Measurements from ENCODE around the gene MARVELD2.
"Not testable (repeated sequence)": the region's sequence is repeated elsewhere in the genome, so short reads cannot be mapped to it uniquely, and the experiment has no call there.

MARVELD2 gene

DNA sequence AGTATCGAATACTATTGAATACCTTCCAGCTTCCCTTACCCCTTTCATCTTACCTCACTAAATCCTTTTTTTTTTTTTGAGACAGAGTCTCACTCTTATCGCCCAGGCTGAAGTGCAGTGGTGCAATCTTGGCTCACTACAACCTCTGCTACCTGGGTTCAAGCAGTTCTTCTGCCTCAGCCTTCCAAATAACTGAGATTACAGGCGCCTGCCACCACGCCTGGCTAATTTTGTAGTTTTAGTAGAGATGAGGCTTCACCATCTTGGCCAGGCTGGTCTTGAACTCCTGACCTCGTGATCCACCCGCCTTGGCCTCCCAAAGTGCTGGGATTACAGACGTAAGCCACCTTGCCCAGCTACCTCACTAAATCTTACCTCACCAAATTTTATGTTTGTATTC is 63.4 kb downstream of the MARVELD2 start:
- H3K9me3 ChIP-seq (ENCODE audit: control insufficient read depth, low read length); H3K36me3 ChIP-seq (ENCODE audit: control insufficient read depth, insufficient read depth, low read length, severe bottlenecking); H3K27me3 ChIP-seq (replicated peaks; ENCODE audit: control insufficient read depth, insufficient read depth, low read length): not testable (repeated sequence)

GRCh38 chr5:69484891-69485290 is 70.0 kb downstream of the MARVELD2 start:
- Histone ChIP-seq H3K4me1 (ENCODE audit: control insufficient read depth, insufficient read depth, low read length) (peaks cover 3% of the 10 kb centered on the region), H3K27me3 (replicated peaks; ENCODE audit: control insufficient read depth, insufficient read depth, low read length) (peaks cover 2% of the 10 kb centered on the region), H3K9me3 (ENCODE audit: control insufficient read depth, low read length) (no peaks in the 10 kb centered on the region), H3K9ac (ENCODE audit: low read length) (no peak overlapping the region), H3K4me3 (ENCODE audit: low read length) (no peak overlapping the region), H3K36me3 (ENCODE audit: control insufficient read depth, insufficient read depth, low read length, severe bottlenecking) (no peaks in the 10 kb centered on the region)
- peak; percentile 50 for DNase-seq (ENCODE audit: low read depth)

More for the DNA sequence above, 63.4 kb downstream of the MARVELD2 start:
- H3K9ac ChIP-seq (ENCODE audit: low read length); DNase-seq (ENCODE audit: low read depth); H3K4me1 ChIP-seq (ENCODE audit: control insufficient read depth, insufficient read depth, low read length); H3K4me3 ChIP-seq (ENCODE audit: low read length): not testable (repeated sequence)

GRCh38 chr5:69485471-69485870 is 70.6 kb downstream of the MARVELD2 start:
- peaks cover 2% of the 10 kb centered on the region for H3K27me3 ChIP-seq (replicated peaks; ENCODE audit: control insufficient read depth, insufficient read depth, low read length)
- no peak for DNase-seq (ENCODE audit: low read depth)
- H3K4me1 ChIP-seq (ENCODE audit: control insufficient read depth, insufficient read depth, low read length): peaks cover 3% of the 10 kb centered on the region
- H3K4me3 ChIP-seq (ENCODE audit: low read length): no peak overlapping the region
- H3K9ac ChIP-seq (ENCODE audit: low read length): no peak overlapping the region
- H3K36me3 ChIP-seq (ENCODE audit: control insufficient read depth, insufficient read depth, low read length, severe bottlenecking): no peaks in the 10 kb centered on the region
- no peaks in the 10 kb centered on the region for H3K9me3 ChIP-seq (ENCODE audit: control insufficient read depth, low read length)

DNA sequence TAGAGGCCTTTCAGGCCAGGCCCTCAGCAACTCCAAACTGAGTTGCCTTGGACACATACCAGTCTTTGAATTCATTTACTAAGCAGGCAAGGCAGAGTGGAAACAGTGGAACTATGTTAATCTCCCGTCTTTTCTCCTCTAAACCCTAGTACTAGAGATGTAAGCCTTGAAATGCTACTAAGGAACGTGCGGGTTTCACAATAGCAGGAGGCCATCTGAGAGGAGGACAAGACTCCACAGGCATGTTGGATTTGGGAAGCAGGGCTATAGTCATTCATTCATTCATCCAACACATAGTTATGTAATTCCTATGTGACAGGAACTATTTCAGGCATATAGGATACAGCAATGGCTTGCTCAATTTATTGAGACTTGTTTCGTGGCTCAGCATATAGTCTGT is 74.3 kb downstream of the MARVELD2 start:
- peaks cover 22% of the 10 kb centered on the region for H3K4me1 ChIP-seq (ENCODE audit: control insufficient read depth, insufficient read depth, low read length)
- H3K4me3 ChIP-seq (ENCODE audit: low read length): no peak overlapping the region
- H3K9ac ChIP-seq (ENCODE audit: low read length): no peak overlapping the region
- DNase-seq (ENCODE audit: low read depth): no peak
- peaks cover 8% of the 10 kb centered on the region for H3K27me3 ChIP-seq (replicated peaks; ENCODE audit: control insufficient read depth, insufficient read depth, low read length)
- H3K9me3 ChIP-seq (ENCODE audit: control insufficient read depth, low read length): no peaks in the 10 kb centered on the region
- no peaks in the 10 kb centered on the region for H3K36me3 ChIP-seq (ENCODE audit: control insufficient read depth, insufficient read depth, low read length, severe bottlenecking)

- Histone ChIP-seq H3K27me3 (replicated peaks; ENCODE audit: control insufficient read depth, insufficient read depth, low read length) (peaks cover 18% of the 10 kb centered on the region), H3K4me3 (ENCODE audit: low read length) (no peak overlapping the region), H3K9ac (ENCODE audit: low read length) (no peak overlapping the region), H3K36me3 (ENCODE audit: control insufficient read depth, insufficient read depth, low read length, severe bottlenecking) (no peaks in the 10 kb centered on the region), H3K4me1 (ENCODE audit: control insufficient read depth, insufficient read depth, low read length) (peaks cover 19% of the 10 kb centered on the region), H3K9me3 (ENCODE audit: control insufficient read depth, low read length) (no peaks in the 10 kb centered on the region)
- DNase-seq (ENCODE audit: low read depth): no peak
Measured at GRCh38 chr5:69491027-69491426, 76.1 kb downstream of the MARVELD2 start.

DNA sequence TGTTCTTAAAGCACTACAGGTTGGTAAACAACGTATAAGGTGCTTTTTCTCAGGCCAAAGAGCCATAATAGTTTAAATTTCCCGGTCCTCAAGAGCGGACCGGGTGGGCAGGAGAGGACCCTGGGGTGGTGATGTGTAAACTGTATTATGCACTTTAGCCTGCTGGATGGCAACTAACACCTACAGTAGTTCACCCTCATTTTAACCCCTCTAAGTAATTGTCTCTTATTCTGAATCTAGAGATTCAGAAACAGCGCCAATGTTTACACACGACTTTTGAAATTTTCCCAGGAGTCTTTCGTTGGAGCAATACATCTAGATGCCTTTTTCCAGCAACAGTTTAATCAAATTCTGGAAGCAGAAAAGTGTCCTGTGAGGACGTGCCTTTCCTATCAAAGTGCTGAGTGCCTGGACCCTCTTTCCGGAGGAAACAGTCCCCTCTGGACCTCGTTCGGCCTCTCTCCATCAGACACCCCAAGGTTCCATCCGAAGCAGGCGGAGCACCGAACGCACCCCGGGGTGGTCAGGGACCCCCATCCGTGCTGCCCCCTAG is 77.0 kb downstream of the MARVELD2 start:
- Histone ChIP-seq H3K4me3 (ENCODE audit: low read length) (peak overlapping the region; percentile 84), H3K4me1 (ENCODE audit: control insufficient read depth, insufficient read depth, low read length) (peaks cover 19% of the 10 kb centered on the region), H3K36me3 (ENCODE audit: control insufficient read depth, insufficient read depth, low read length, severe bottlenecking) (no peaks in the 10 kb centered on the region), H3K27me3 (replicated peaks; ENCODE audit: control insufficient read depth, insufficient read depth, low read length) (peaks cover 18% of the 10 kb centered on the region), H3K9ac (ENCODE audit: low read length) (no peak overlapping the region), H3K9me3 (ENCODE audit: control insufficient read depth, low read length) (no peaks in the 10 kb centered on the region)
- no peak for DNase-seq (ENCODE audit: low read depth)

DNA sequence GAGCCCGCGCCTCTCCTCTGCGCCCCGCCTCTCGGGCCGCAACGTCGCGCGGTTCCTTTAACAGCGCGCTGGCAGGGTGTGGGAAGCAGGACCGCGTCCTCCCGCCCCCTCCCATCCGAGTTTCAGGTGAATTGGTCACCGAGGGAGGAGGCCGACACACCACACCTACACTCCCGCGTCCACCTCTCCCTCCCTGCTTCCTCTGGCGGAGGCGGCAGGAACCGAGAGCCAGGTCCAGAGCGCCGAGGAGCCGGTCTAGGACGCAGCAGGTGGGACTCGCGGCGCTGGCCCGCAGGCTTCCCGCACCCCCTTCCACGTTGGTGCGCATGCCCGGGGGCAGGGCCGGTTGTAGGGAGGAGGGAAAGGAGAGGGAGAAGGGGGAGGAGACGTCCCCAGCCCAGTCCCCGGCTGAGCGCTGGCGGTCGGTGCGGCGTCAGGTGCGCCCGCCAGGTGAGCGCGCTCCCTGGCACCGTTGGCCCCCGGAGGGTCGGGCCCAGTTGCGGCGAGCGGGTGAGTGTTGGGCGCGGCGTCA is 77.5 kb downstream of the MARVELD2 start, which contains the start of gene OCLN:
OCLN (plus strand) TSS at position 400 of the 532 bp plus-strand sequence. CDS start 11,455 bp downstream, outside the sequence.
- Histone ChIP-seq H3K9me3 (ENCODE audit: control insufficient read depth, low read length) (no peaks in the 10 kb centered on the region), H3K4me3 (ENCODE audit: low read length) (peak within 1 kb of the TSS; percentile 84), H3K36me3 (ENCODE audit: control insufficient read depth, insufficient read depth, low read length, severe bottlenecking) (no peaks in the 10 kb centered on the region), H3K4me1 (ENCODE audit: control insufficient read depth, insufficient read depth, low read length) (peaks cover 19% of the 10 kb centered on the region), H3K27me3 (replicated peaks; ENCODE audit: control insufficient read depth, insufficient read depth, low read length) (peaks cover 18% of the 10 kb centered on the region), H3K9ac (ENCODE audit: low read length) (peak within 1 kb of the TSS; percentile 54)
- peak; percentile 17 for DNase-seq (ENCODE audit: low read depth)

GRCh38 chr5:69492923-69493395 is 78.0 kb downstream of the MARVELD2 start:
- H3K4me1 ChIP-seq (ENCODE audit: control insufficient read depth, insufficient read depth, low read length): peaks cover 19% of the 10 kb centered on the region
- no peaks in the 10 kb centered on the region for H3K36me3 ChIP-seq (ENCODE audit: control insufficient read depth, insufficient read depth, low read length, severe bottlenecking)
- H3K27me3 ChIP-seq (replicated peaks; ENCODE audit: control insufficient read depth, insufficient read depth, low read length): peaks cover 18% of the 10 kb centered on the region
- peak overlapping the region; percentile 84 for H3K4me3 ChIP-seq (ENCODE audit: low read length)
- H3K9me3 ChIP-seq (ENCODE audit: control insufficient read depth, low read length): no peaks in the 10 kb centered on the region
- DNase-seq (ENCODE audit: low read depth): peak; percentile 50
- H3K9ac ChIP-seq (ENCODE audit: low read length): peak overlapping the region; percentile 54

DNA sequence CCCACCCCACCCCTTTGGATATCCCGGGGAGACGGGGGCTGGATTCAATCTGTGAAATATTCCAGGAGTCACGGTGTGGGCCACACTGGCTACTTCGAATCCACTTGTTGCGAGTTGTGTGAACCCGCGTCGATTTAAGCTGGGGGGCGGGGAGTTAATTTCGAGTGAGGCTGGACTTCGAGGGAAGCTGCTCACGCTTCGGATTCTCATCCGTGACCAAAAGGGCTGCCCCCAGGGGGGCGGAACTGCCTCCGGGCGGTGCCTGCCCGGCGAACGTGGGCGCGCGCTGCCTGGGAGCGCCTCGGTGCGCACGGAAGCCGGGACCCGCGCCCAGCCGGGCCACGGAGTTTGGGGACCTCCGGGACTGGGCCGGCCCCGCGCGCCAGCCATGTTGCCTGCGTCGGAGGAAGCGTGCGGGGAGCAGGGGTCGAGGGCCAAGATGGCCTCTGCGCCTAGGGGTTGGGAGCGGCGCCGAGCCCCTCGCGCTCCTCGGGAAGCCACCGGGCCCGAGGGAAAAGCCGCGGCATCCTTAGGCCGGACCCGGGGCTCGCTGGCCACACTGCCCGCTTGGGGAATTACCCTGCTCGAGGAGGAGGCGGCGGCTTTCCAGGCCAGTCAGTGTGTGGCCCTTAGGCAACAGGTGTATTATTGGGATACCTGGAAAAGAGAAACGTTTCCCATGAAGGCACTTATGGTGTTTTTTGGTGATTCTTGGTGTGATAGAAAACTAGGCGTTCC is 78.6 kb downstream of the MARVELD2 start:
- H3K9ac ChIP-seq (ENCODE audit: low read length): peak overlapping the region; percentile 54
- no peaks in the 10 kb centered on the region for H3K9me3 ChIP-seq (ENCODE audit: control insufficient read depth, low read length)
- H3K36me3 ChIP-seq (ENCODE audit: control insufficient read depth, insufficient read depth, low read length, severe bottlenecking): no peaks in the 10 kb centered on the region
- peak overlapping the region; percentile 84 for H3K4me3 ChIP-seq (ENCODE audit: low read length)
- peak; percentile 48 for DNase-seq (ENCODE audit: low read depth)
- peaks cover 18% of the 10 kb centered on the region for H3K27me3 ChIP-seq (replicated peaks; ENCODE audit: control insufficient read depth, insufficient read depth, low read length)
- peaks cover 19% of the 10 kb centered on the region for H3K4me1 ChIP-seq (ENCODE audit: control insufficient read depth, insufficient read depth, low read length)
